ENCODE results near the gene TSPAN2.

- no peak for TF ChIP-seq CTCF (IDR thresholded peaks at IDR 0.05)
- TF ChIP-seq POLR2A (IDR thresholded peaks at IDR 0.05) = no peak
These were observed 47.6 kb downstream of the TSPAN2 start for GRCh38 chr1:115041654-115042053.
